ENCODE measurements around the gene LMNTD1.
"Not testable (repeated sequence)": the region's sequence is repeated elsewhere in the genome, so short reads cannot be mapped to it uniquely, and the experiment has no call there.

Gene LMNTD1

GRCh38 chr12:25436206-25437030, 116.7 kb downstream of the LMNTD1 start:
- peaks cover 0 to 5% of the 10 kb centered on the region in 2 donors for H3K4me1 ChIP-seq (ENCODE audit: control insufficient read depth in 2 of 2, insufficient read depth in 2 of 2, low read length in 2 of 2)
- H3K27ac ChIP-seq (ENCODE audit: low read depth in 2 of 2, low read length in 2 of 2): no peak overlapping the region
- peak overlapping the region; percentile 14 to 39 for H3K4me3 ChIP-seq (ENCODE audit: low read length in 2 of 2)
- no peaks in the 10 kb centered on the region for H3K9me3 ChIP-seq (ENCODE audit: control insufficient read depth in 2 of 2, low read length in 2 of 2)
- H3K27me3 ChIP-seq (ENCODE audit: control insufficient read depth in 2 of 2, insufficient read depth in 2 of 2, low read length in 2 of 2): no peaks in the 10 kb centered on the region
- H3K9ac ChIP-seq (ENCODE audit: low read depth in 1 of 2, low read length in 2 of 2): no peak overlapping the region
- no peaks in the 10 kb centered on the region for H3K36me3 ChIP-seq (ENCODE audit: control insufficient read depth in 2 of 2, insufficient read depth in 2 of 2, low read length in 2 of 2)

GRCh38 chr12:25435431-25435830, 117.7 kb downstream of the LMNTD1 start:
- no peak overlapping the region for H3K4me3 ChIP-seq (ENCODE audit: low read length in 2 of 2)
- no peak overlapping the region for H3K27ac ChIP-seq (ENCODE audit: low read depth in 2 of 2, low read length in 2 of 2)
- peaks cover 0 to 5% of the 10 kb centered on the region in 2 donors for H3K4me1 ChIP-seq (ENCODE audit: control insufficient read depth in 2 of 2, insufficient read depth in 2 of 2, low read length in 2 of 2)
- no peaks in the 10 kb centered on the region for H3K9me3 ChIP-seq (ENCODE audit: control insufficient read depth in 2 of 2, low read length in 2 of 2)
- no peaks in the 10 kb centered on the region for H3K36me3 ChIP-seq (ENCODE audit: control insufficient read depth in 2 of 2, insufficient read depth in 2 of 2, low read length in 2 of 2)
- H3K9ac ChIP-seq (ENCODE audit: low read depth in 1 of 2, low read length in 2 of 2): no peak overlapping the region
- H3K27me3 ChIP-seq (ENCODE audit: control insufficient read depth in 2 of 2, insufficient read depth in 2 of 2, low read length in 2 of 2): no peaks in the 10 kb centered on the region

GRCh38 chr12:25434515-25434914, 118.6 kb downstream of the LMNTD1 start:
- Histone ChIP-seq H3K27me3 (ENCODE audit: control insufficient read depth in 2 of 2, insufficient read depth in 2 of 2, low read length in 2 of 2) (no peaks in the 10 kb centered on the region), H3K27ac (ENCODE audit: low read depth in 2 of 2, low read length in 2 of 2) (no peak overlapping the region), H3K4me1 (ENCODE audit: control insufficient read depth in 2 of 2, insufficient read depth in 2 of 2, low read length in 2 of 2) (peaks cover 0 to 5% of the 10 kb centered on the region in 2 donors), H3K4me3 (ENCODE audit: low read length in 2 of 2) (no peak overlapping the region), H3K9ac (ENCODE audit: low read depth in 1 of 2, low read length in 2 of 2) (no peak overlapping the region), H3K36me3 (ENCODE audit: control insufficient read depth in 2 of 2, insufficient read depth in 2 of 2, low read length in 2 of 2) (no peaks in the 10 kb centered on the region), H3K9me3 (ENCODE audit: control insufficient read depth in 2 of 2, low read length in 2 of 2) (no peaks in the 10 kb centered on the region)

GRCh38 chr12:25433581-25434325, 119.3 kb downstream of the LMNTD1 start:
- Histone ChIP-seq H3K9me3 (ENCODE audit: control insufficient read depth in 2 of 2, low read length in 2 of 2) (no peaks in the 10 kb centered on the region), H3K27ac (ENCODE audit: low read depth in 2 of 2, low read length in 2 of 2) (no peak overlapping the region), H3K27me3 (ENCODE audit: control insufficient read depth in 2 of 2, insufficient read depth in 2 of 2, low read length in 2 of 2) (no peaks in the 10 kb centered on the region), H3K9ac (ENCODE audit: low read depth in 1 of 2, low read length in 2 of 2) (no peak overlapping the region), H3K4me1 (ENCODE audit: control insufficient read depth in 2 of 2, insufficient read depth in 2 of 2, low read length in 2 of 2) (peaks cover 0 to 5% of the 10 kb centered on the region in 2 donors), H3K4me3 (ENCODE audit: low read length in 2 of 2) (no peak overlapping the region), H3K36me3 (ENCODE audit: control insufficient read depth in 2 of 2, insufficient read depth in 2 of 2, low read length in 2 of 2) (no peaks in the 10 kb centered on the region)

- Histone ChIP-seq H3K4me1 (ENCODE audit: control insufficient read depth in 2 of 2, insufficient read depth in 2 of 2, low read length in 2 of 2) (peaks cover 0 to 5% of the 10 kb centered on the region in 2 donors), H3K4me3 (ENCODE audit: low read length in 2 of 2) (no peak overlapping the region), H3K9me3 (ENCODE audit: control insufficient read depth in 2 of 2, low read length in 2 of 2) (no peaks in the 10 kb centered on the region), H3K27me3 (ENCODE audit: control insufficient read depth in 2 of 2, insufficient read depth in 2 of 2, low read length in 2 of 2) (no peaks in the 10 kb centered on the region), H3K27ac (ENCODE audit: low read depth in 2 of 2, low read length in 2 of 2) (no peak overlapping the region), H3K9ac (ENCODE audit: low read depth in 1 of 2, low read length in 2 of 2) (no peak overlapping the region), H3K36me3 (ENCODE audit: control insufficient read depth in 2 of 2, insufficient read depth in 2 of 2, low read length in 2 of 2) (no peaks in the 10 kb centered on the region)
Observed at GRCh38 chr12:25433024-25433423, 120.1 kb downstream of the LMNTD1 start.

- Histone ChIP-seq H3K27ac (ENCODE audit: low read depth in 2 of 2, low read length in 2 of 2) (no peak overlapping the region), H3K36me3 (ENCODE audit: control insufficient read depth in 2 of 2, insufficient read depth in 2 of 2, low read length in 2 of 2) (no peaks in the 10 kb centered on the region), H3K4me1 (ENCODE audit: control insufficient read depth in 2 of 2, insufficient read depth in 2 of 2, low read length in 2 of 2) (peaks cover 0 to 7% of the 10 kb centered on the region in 2 donors)
Observed at GRCh38 chr12:25427337-25428249, 125.5 kb downstream of the LMNTD1 start.

GRCh38 chr12:25426821-25427220, 126.3 kb downstream of the LMNTD1 start:
- not testable (repeated sequence) for H3K4me1 ChIP-seq (ENCODE audit: control insufficient read depth in 2 of 2, insufficient read depth in 2 of 2, low read length in 2 of 2); H3K9me3 ChIP-seq (ENCODE audit: control insufficient read depth in 2 of 2, low read length in 2 of 2); H3K27ac ChIP-seq (ENCODE audit: low read depth in 2 of 2, low read length in 2 of 2); H3K36me3 ChIP-seq (ENCODE audit: control insufficient read depth in 2 of 2, insufficient read depth in 2 of 2, low read length in 2 of 2); H3K4me3 ChIP-seq (ENCODE audit: low read length in 2 of 2); H3K27me3 ChIP-seq (ENCODE audit: control insufficient read depth in 2 of 2, insufficient read depth in 2 of 2, low read length in 2 of 2); H3K9ac ChIP-seq (ENCODE audit: low read depth in 1 of 2, low read length in 2 of 2)

More at GRCh38 chr12:25427337-25428249, 125.5 kb downstream of the LMNTD1 start:
- Histone ChIP-seq H3K4me3 (ENCODE audit: low read length in 2 of 2) (no peak overlapping the region), H3K27me3 (ENCODE audit: control insufficient read depth in 2 of 2, insufficient read depth in 2 of 2, low read length in 2 of 2) (no peaks in the 10 kb centered on the region), H3K9ac (ENCODE audit: low read depth in 1 of 2, low read length in 2 of 2) (no peak overlapping the region), H3K9me3 (ENCODE audit: control insufficient read depth in 2 of 2, low read length in 2 of 2) (no peaks in the 10 kb centered on the region)

Measured in mucosa of rectum (tissue), 2 donors.